ENCODE data around the gene PRICKLE1.
"Not testable (repeated sequence)": the region's sequence is repeated elsewhere in the genome, so short reads cannot be mapped to it uniquely, and the experiment has no call there.

Gene PRICKLE1

GRCh38 chr12:42552822-42553221, 36.7 kb downstream of the PRICKLE1 start:
- DNase-seq, result no peak

GRCh38 chr12:42550800-42551199, 38.7 kb downstream of the PRICKLE1 start:
- DNase-seq, result no peak

GRCh38 chr12:42546709-42547108, 42.8 kb downstream of the PRICKLE1 start:
- no peak for DNase-seq

- no peak for DNase-seq
Observed at GRCh38 chr12:42541965-42542364, 47.6 kb downstream of the PRICKLE1 start.

- DNase-seq, result not testable (repeated sequence)
Observed at GRCh38 chr12:42541308-42541707, 48.2 kb downstream of the PRICKLE1 start.

GRCh38 chr12:42539696-42540095, 49.9 kb downstream of the PRICKLE1 start:
- DNase-seq, result no peak

GRCh38 chr12:42538203-42538602, 51.3 kb downstream of the PRICKLE1 start:
- no peak for DNase-seq

GRCh38 chr12:42534184-42534838, 55.2 kb downstream of the PRICKLE1 start:
- DNase-seq, result no peak

- DNase-seq, result no peak
Observed at GRCh38 chr12:42530284-42530683, 59.3 kb downstream of the PRICKLE1 start.

- DNase-seq, result no peak
Observed at GRCh38 chr12:42525444-42525843, 64.1 kb downstream of the PRICKLE1 start.

- DNase-seq, result no peak
Observed at GRCh38 chr12:42524716-42525115, 64.8 kb downstream of the PRICKLE1 start.

GRCh38 chr12:42516573-42516972, 73.0 kb downstream of the PRICKLE1 start:
- no peak for DNase-seq

GRCh38 chr12:42511656-42512055, 77.9 kb downstream of the PRICKLE1 start:
- DNase-seq, result no peak

- DNase-seq, result no peak
Observed at GRCh38 chr12:42510823-42511222, 78.7 kb downstream of the PRICKLE1 start.

GRCh38 chr12:42508913-42509460, 80.6 kb downstream of the PRICKLE1 start:
- no peak for DNase-seq

GRCh38 chr12:42507565-42507964, 82.0 kb downstream of the PRICKLE1 start:
- DNase-seq, result no peak

GRCh38 chr12:42507081-42507480, 82.5 kb downstream of the PRICKLE1 start:
- no peak for DNase-seq

GRCh38 chr12:42504049-42504448, 85.5 kb downstream of the PRICKLE1 start:
- DNase-seq, result no peak

- no peak for DNase-seq
Observed at GRCh38 chr12:42502682-42503081, 86.9 kb downstream of the PRICKLE1 start.

- no peak for DNase-seq
Observed at GRCh38 chr12:42498549-42499247, 90.8 kb downstream of the PRICKLE1 start.

GRCh38 chr12:42496886-42497285, 92.7 kb downstream of the PRICKLE1 start:
- DNase-seq, result no peak

GRCh38 chr12:42495244-42495643, 94.3 kb downstream of the PRICKLE1 start:
- no peak for DNase-seq

- DNase-seq, result no peak
Observed at GRCh38 chr12:42492267-42492666, 97.3 kb downstream of the PRICKLE1 start.

- no peak for DNase-seq
Observed at GRCh38 chr12:42490261-42490842, 99.2 kb downstream of the PRICKLE1 start.

Measured in inflammatory macrophage treated with lipopolysaccharide for 1 hour (primary cell).